ENCODE measurements around the gene TGFB2. TPM values are rescaled to one million over a fixed set of nuclear protein-coding genes. Genes with fewer than 3 reads are reported as not detected.

Gene TGFB2
- total and polyA plus RNA-seq, 4 donors, result 0.21 to 0.75 (median 0.41) TPM

DNA sequence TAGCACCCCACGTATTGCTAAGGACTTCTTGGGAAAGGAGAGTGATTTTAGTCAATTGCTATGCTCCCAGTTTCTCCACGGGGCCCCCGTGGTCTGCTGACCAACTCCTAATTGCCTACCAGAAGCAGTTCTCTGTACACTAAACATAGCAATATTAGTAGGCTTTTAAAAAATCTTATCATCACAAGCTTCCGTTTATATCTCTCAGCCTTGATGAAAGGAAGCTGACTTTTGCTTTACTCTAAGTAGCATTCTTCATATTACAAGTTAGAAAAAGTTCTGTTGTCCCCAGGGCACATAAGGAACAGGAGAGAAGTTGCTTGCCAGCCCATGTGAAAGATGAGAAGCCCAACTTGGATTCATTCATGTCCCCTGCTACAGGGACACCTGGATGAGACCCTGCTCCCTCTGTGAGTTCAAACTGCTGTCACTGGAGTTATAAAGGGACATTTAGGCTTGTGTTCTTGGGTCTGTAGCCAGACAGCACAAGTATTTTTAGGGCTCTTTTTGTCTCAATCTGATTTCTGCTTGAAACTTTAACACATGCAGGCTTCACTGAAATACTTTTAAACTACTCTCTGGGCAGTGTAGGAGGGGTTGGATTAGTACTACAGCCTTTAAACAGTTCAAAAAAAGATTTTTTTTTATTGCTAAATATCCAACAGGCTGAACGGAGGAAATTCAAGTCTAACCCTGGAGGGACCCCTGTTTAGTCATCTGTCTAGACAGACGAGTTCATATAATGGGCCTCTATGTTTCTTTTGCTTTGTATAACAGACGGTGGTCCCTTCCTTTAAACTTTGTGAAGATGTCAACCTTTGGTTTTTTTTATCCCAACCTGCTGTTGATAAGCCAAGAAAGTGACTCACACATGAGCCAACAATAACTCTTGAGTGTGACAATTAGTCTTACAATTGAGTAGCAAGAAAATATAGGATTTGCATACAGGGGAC, 29.5 kb downstream of the TGFB2 start:
- H3K9me3 ChIP-seq (ENCODE audit: control insufficient read depth in 4 of 4, low read length in 3 of 4), result no peaks in the 10 kb centered on the region
- H3K36me3 ChIP-seq (ENCODE audit: control insufficient read depth in 4 of 4, insufficient read depth in 3 of 4, low read depth in 1 of 4, low read length in 3 of 4), result no peaks in the 10 kb centered on the region
- no peak for DNase-seq (ENCODE audit: low spot score)
- H3K4me3 ChIP-seq (ENCODE audit: low read depth in 1 of 3, low read length in 3 of 3), result no peak overlapping the region
- 76% methylated on average over 7 of the region's 7 CpGs for WGBS
- no peak overlapping the region for H3K9ac ChIP-seq (ENCODE audit: low read depth in 1 of 2, low read length in 2 of 2)
- peaks cover 0 to 9% (median 2%) of the 10 kb centered on the region in 4 donors for H3K4me1 ChIP-seq (ENCODE audit: control insufficient read depth in 4 of 4, insufficient read depth in 4 of 4, low read length in 3 of 4)
- no peak for TF ChIP-seq YY1 (IDR thresholded peaks at IDR 0.05)
- TF ChIP-seq, protein P1, sequence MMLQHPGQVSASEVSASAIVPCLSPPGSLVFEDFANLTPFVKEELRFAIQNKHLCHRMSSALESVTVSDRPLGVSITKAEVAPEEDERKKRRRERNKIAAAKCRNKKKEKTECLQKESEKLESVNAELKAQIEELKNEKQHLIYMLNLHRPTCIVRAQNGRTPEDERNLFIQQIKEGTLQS (IDR thresholded peaks at IDR 0.05), result no peak
- TF ChIP-seq, protein P2, sequence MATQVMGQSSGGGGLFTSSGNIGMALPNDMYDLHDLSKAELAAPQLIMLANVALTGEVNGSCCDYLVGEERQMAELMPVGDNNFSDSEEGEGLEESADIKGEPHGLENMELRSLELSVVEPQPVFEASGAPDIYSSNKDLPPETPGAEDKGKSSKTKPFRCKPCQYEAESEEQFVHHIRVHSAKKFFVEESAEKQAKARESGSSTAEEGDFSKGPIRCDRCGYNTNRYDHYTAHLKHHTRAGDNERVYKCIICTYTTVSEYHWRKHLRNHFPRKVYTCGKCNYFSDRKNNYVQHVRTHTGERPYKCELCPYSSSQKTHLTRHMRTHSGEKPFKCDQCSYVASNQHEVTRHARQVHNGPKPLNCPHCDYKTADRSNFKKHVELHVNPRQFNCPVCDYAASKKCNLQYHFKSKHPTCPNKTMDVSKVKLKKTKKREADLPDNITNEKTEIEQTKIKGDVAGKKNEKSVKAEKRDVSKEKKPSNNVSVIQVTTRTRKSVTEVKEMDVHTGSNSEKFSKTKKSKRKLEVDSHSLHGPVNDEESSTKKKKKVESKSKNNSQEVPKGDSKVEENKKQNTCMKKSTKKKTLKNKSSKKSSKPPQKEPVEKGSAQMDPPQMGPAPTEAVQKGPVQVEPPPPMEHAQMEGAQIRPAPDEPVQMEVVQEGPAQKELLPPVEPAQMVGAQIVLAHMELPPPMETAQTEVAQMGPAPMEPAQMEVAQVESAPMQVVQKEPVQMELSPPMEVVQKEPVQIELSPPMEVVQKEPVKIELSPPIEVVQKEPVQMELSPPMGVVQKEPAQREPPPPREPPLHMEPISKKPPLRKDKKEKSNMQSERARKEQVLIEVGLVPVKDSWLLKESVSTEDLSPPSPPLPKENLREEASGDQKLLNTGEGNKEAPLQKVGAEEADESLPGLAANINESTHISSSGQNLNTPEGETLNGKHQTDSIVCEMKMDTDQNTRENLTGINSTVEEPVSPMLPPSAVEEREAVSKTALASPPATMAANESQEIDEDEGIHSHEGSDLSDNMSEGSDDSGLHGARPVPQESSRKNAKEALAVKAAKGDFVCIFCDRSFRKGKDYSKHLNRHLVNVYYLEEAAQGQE (IDR thresholded peaks at IDR 0.05), result no peak
- TF ChIP-seq JUND (IDR thresholded peaks at IDR 0.05), result no peak
- no peak for TF ChIP-seq NR2F2 (IDR thresholded peaks at IDR 0.05)
- TF ChIP-seq, protein P3, sequence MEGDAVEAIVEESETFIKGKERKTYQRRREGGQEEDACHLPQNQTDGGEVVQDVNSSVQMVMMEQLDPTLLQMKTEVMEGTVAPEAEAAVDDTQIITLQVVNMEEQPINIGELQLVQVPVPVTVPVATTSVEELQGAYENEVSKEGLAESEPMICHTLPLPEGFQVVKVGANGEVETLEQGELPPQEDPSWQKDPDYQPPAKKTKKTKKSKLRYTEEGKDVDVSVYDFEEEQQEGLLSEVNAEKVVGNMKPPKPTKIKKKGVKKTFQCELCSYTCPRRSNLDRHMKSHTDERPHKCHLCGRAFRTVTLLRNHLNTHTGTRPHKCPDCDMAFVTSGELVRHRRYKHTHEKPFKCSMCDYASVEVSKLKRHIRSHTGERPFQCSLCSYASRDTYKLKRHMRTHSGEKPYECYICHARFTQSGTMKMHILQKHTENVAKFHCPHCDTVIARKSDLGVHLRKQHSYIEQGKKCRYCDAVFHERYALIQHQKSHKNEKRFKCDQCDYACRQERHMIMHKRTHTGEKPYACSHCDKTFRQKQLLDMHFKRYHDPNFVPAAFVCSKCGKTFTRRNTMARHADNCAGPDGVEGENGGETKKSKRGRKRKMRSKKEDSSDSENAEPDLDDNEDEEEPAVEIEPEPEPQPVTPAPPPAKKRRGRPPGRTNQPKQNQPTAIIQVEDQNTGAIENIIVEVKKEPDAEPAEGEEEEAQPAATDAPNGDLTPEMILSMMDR (IDR thresholded peaks at IDR 0.05; ENCODE audit: low read depth, low read length, missing input control), result no peak
- TF ChIP-seq TAF1 (conservative IDR thresholded peaks at IDR 0.05), result no peak
- TF ChIP-seq GABPA (IDR thresholded peaks at IDR 0.05 in 1 of 2, conservative IDR thresholded peaks at IDR 0.05 in 1 of 2), result no peak
- TF ChIP-seq, protein P4, sequence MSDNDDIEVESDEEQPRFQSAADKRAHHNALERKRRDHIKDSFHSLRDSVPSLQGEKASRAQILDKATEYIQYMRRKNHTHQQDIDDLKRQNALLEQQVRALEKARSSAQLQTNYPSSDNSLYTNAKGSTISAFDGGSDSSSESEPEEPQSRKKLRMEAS (IDR thresholded peaks at IDR 0.05), result no peak
- TF ChIP-seq SP1 (IDR thresholded peaks at IDR 0.05), result no peak
- TF ChIP-seq, protein P5, sequence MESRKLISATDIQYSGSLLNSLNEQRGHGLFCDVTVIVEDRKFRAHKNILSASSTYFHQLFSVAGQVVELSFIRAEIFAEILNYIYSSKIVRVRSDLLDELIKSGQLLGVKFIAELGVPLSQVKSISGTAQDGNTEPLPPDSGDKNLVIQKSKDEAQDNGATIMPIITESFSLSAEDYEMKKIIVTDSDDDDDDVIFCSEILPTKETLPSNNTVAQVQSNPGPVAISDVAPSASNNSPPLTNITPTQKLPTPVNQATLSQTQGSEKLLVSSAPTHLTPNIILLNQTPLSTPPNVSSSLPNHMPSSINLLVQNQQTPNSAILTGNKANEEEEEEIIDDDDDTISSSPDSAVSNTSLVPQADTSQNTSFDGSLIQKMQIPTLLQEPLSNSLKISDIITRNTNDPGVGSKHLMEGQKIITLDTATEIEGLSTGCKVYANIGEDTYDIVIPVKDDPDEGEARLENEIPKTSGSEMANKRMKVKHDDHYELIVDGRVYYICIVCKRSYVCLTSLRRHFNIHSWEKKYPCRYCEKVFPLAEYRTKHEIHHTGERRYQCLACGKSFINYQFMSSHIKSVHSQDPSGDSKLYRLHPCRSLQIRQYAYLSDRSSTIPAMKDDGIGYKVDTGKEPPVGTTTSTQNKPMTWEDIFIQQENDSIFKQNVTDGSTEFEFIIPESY (IDR thresholded peaks at IDR 0.05), result no peak
- TF ChIP-seq RAD21 (IDR thresholded peaks at IDR 0.05), result no peak
- H3K27me3 ChIP-seq (ENCODE audit: control insufficient read depth in 4 of 4, insufficient read depth in 4 of 4, low read length in 3 of 4), result no peaks in the 10 kb centered on the region
- H3K27ac ChIP-seq (ENCODE audit: low read depth in 1 of 2, low read length in 2 of 2), result no peak overlapping the region

DNA sequence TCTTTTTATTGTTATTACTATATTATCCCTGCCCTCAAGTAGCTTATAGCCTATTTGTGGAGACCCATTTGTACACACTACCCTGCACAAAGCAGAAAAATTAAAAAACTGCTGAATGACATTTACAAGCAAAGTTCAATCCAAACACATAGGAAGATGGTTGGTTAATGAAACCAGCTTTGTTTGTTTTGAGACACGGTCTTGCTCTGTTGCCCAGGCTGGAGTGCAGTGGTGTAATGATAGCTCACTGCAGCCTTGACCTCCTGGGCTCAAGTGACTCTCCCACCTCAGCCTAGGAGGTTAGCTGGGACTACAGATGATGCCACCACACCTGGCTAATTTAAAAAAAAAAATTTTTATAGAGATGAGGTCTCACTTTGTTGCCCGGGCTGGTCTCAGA, 31.6 kb downstream of the TGFB2 start:
- Histone ChIP-seq H3K27ac (ENCODE audit: low read depth in 1 of 2, low read length in 2 of 2) (no peak overlapping the region), H3K4me1 (ENCODE audit: control insufficient read depth in 4 of 4, insufficient read depth in 4 of 4, low read length in 3 of 4) (peaks cover 0 to 9% (median 4%) of the 10 kb centered on the region in 4 donors), H3K4me3 (ENCODE audit: low read depth in 1 of 3, low read length in 3 of 3) (no peak overlapping the region), H3K36me3 (ENCODE audit: control insufficient read depth in 4 of 4, insufficient read depth in 3 of 4, low read depth in 1 of 4, low read length in 3 of 4) (no peaks in the 10 kb centered on the region), H3K9me3 (ENCODE audit: control insufficient read depth in 4 of 4, low read length in 3 of 4) (no peaks in the 10 kb centered on the region), H3K27me3 (ENCODE audit: control insufficient read depth in 4 of 4, insufficient read depth in 4 of 4, low read length in 3 of 4) (no peaks in the 10 kb centered on the region), H3K9ac (ENCODE audit: low read depth in 1 of 2, low read length in 2 of 2) (no peak overlapping the region)
- no peak for DNase-seq (ENCODE audit: low spot score)
- TF ChIP-seq YY1 (IDR thresholded peaks at IDR 0.05) (no peak), EGR1 (IDR thresholded peaks at IDR 0.05; ENCODE audit: low read depth in 2 of 2) (no peak)
- WGBS, result 61% methylated on average over 2 of the region's 2 CpGs

Measured in liver (tissue), 9 donors.